Fibroblast of mammary gland (primary cell): ENCODE data around the gene PCDHB15.
A peak's percentile ranks its signal among the peaks of the same experiment; 100 is the strongest.
"Not testable (repeated sequence)": the region's sequence is repeated elsewhere in the genome, so short reads cannot be mapped to it uniquely, and the experiment has no call there.

Experiments used
- DNase-seq: peaks from one replicate; pipeline ENCODE4 v3.0.0-alpha.2; 2010; ENCODE audit warnings: low read depth
- H3K4me3 ChIP-seq: 2 replicates; pipeline ENCODE4 v1.5.1; 2011; ENCODE audit warnings: low read depth, mild to moderate bottlenecking, low read length, moderate library complexity; ENCODE audit not compliant: control insufficient read depth
- TF ChIP-seq, protein P1 (sequence below): conservative IDR thresholded peaks from 2 replicates; pipeline ENCODE4 v1.5.1; 2011; ENCODE audit warnings: low read depth, low read length, inconsistent platforms; ENCODE audit not compliant: control insufficient read depth, insufficient read depth

The PCDHB15 gene

GRCh38 chr5:141245250-141245717 lies at the start of gene PCDHB15:
PCDHB15 (plus strand) TSS chr5:141245395; CDS start chr5:141245579, 184 bp downstream.
- TF ChIP-seq, protein P1, sequence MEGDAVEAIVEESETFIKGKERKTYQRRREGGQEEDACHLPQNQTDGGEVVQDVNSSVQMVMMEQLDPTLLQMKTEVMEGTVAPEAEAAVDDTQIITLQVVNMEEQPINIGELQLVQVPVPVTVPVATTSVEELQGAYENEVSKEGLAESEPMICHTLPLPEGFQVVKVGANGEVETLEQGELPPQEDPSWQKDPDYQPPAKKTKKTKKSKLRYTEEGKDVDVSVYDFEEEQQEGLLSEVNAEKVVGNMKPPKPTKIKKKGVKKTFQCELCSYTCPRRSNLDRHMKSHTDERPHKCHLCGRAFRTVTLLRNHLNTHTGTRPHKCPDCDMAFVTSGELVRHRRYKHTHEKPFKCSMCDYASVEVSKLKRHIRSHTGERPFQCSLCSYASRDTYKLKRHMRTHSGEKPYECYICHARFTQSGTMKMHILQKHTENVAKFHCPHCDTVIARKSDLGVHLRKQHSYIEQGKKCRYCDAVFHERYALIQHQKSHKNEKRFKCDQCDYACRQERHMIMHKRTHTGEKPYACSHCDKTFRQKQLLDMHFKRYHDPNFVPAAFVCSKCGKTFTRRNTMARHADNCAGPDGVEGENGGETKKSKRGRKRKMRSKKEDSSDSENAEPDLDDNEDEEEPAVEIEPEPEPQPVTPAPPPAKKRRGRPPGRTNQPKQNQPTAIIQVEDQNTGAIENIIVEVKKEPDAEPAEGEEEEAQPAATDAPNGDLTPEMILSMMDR: no peak
- DNase-seq: no peak
- no peak within 1 kb of the TSS for H3K4me3 ChIP-seq

DNA sequence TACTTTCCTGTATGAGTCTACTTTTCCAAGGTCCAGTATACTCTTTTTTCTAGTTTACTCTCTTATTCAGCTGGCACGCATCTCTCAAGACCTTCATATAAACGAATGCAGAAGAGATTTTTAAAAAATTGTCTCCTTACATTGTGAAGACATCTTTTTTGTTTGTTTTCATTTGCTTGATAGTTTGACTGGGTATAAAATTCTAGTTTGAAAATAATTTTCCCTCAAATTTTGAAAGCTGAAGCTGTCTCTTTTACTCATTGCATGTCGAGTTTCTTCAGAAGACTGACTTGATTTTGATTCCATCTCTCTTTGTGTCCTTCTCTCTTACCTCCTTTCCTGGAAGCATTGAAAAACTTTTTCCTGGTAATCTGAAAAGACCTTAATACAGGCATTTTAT lies 48.8 kb upstream of the PCDHB15 start:
- H3K4me3 ChIP-seq: no peak overlapping the region
- no peak for DNase-seq
- TF ChIP-seq, protein P1: no peak

- no peak for DNase-seq
- no peak within 1 kb of the TSS for H3K4me3 ChIP-seq
- TF ChIP-seq, protein P1: no peak
Measured at GRCh38 chr5:141199359-141200235, 45.6 kb upstream of the PCDHB15 start, which contains the start of gene PCDHB11. PCDHB11 (plus strand) TSS chr5:141199627; CDS start chr5:141199775, 148 bp downstream.

GRCh38 chr5:141201126-141201525 lies 44.1 kb upstream of the PCDHB15 start:
- DNase-seq, H3K4me3 ChIP-seq: not testable (repeated sequence)

DNA sequence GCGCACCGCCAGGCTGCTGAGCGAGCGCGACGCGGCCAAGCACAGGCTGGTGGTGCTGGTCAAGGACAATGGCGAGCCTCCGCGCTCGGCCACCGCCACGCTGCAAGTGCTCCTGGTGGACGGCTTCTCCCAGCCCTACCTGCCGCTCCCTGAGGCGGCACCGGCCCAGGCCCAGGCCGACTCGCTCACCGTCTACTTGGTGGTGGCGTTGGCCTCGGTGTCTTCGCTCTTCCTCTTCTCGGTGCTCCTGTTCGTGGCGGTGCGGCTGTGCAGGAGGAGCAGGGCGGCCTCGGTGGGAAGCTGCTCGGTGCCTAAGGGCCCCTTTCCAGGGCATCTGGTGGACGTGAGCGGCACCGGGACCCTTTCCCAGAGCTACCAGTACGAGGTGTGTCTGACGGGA lies 43.5 kb upstream of the PCDHB15 start:
- DNase-seq, H3K4me3 ChIP-seq: not testable (repeated sequence)

GRCh38 chr5:141208478-141208877 lies 36.7 kb upstream of the PCDHB15 start, which contains the start of gene PCDHB12:
PCDHB12 (plus strand) TSS chr5:141208719; CDS start chr5:141208908, 189 bp downstream.
- no peak for DNase-seq
- no peak within 1 kb of the TSS for H3K4me3 ChIP-seq
- TF ChIP-seq, protein P1: no peak

GRCh38 chr5:141210281-141210680 lies 34.9 kb upstream of the PCDHB15 start:
- not testable (repeated sequence) for DNase-seq

GRCh38 chr5:141210849-141211248 lies 34.3 kb upstream of the PCDHB15 start:
- not testable (repeated sequence) for H3K4me3 ChIP-seq, DNase-seq

More at GRCh38 chr5:141210281-141210680, 34.9 kb upstream of the PCDHB15 start:
- not testable (repeated sequence) for H3K4me3 ChIP-seq

DNA sequence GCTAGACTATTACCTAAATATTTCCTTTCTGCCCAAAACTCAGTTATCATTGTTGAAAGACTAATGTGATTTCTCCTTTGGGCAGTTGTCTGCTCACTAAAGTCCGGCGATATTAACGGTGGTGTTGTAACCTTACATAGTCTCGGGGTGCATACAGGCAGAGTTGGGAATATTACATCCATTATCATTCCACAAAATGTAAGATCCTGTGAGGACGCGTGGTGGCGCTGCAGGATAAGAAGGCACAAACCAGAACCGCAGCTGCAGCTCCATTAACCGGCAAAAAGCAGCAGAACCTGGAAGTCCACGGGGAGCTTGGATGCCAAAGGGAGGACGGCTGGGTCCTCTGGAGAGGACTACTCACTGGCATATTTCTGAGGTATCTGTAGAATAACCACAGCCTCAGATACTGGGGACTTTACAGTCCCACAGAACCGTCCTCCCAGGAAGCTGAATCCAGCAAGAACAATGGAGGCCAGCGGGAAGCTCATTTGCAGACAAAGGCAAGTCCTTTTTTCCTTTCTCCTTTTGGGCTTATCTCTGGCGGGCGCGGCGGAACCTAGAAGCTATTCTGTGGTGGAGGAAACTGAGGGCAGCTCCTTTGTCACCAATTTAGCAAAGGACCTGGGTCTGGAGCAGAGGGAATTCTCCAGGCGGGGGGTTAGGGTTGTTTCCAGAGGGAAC lies 31.4 kb upstream of the PCDHB15 start, which contains the start of gene PCDHB13:
TSS of gene PCDHB13 (plus strand) at position 264 of the 684 bp plus-strand sequence. CDS start at position 469, 205 bp downstream.
- not testable (repeated sequence) for H3K4me3 ChIP-seq
- peak; percentile 15 for DNase-seq

DNA sequence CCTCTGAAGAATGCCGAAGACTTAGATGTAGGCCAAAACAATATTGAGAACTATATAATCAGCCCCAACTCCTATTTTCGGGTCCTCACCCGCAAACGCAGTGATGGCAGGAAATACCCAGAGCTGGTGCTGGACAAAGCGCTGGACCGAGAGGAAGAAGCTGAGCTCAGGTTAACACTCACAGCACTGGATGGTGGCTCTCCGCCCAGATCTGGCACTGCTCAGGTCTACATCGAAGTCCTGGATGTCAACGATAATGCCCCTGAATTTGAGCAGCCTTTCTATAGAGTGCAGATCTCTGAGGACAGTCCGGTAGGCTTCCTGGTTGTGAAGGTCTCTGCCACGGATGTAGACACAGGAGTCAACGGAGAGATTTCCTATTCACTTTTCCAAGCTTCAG lies 30.6 kb upstream of the PCDHB15 start:
- DNase-seq, H3K4me3 ChIP-seq: not testable (repeated sequence)

GRCh38 chr5:141215504-141215903 lies 29.7 kb upstream of the PCDHB15 start:
- not testable (repeated sequence) for H3K4me3 ChIP-seq, DNase-seq

DNA sequence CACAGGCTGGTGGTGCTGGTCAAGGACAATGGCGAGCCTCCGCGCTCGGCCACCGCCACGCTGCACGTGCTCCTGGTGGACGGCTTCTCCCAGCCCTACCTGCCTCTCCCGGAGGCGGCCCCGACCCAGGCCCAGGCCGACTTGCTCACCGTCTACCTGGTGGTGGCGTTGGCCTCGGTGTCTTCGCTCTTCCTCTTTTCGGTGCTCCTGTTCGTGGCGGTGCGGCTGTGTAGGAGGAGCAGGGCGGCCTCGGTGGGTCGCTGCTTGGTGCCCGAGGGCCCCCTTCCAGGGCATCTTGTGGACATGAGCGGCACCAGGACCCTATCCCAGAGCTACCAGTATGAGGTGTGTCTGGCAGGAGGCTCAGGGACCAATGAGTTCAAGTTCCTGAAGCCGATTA lies 29.2 kb upstream of the PCDHB15 start:
- H3K4me3 ChIP-seq, DNase-seq: not testable (repeated sequence)
